Lower lobe of right lung (tissue), 2 donors: ENCODE data around the gene LPIN1. TPM values are rescaled to one million over a fixed set of nuclear protein-coding genes. Genes with fewer than 3 reads are reported as not detected.

Experiments
- ATAC-seq, 2 donors: fragments of 200-7000 bp; cut with Tn5 transposase; one replicate each; pipeline ENCODE4 v1.9.1; 2020 to 2022; ENCODE audit warnings: mild to moderate bottlenecking in 2 of 2, moderate library complexity in 2 of 2
- DNase-seq: peaks from one replicate; pipeline ENCODE4 v3.0.0-alpha.2; 2020
- H3K27ac ChIP-seq: fragments of 200-600 bp; one replicate; pipeline ENCODE4 v1.8.0; 2022
- H3K27me3 ChIP-seq: fragments of 200-600 bp; one replicate; pipeline ENCODE4 v1.8.0; 2022; ENCODE audit warnings: low read depth
- H3K36me3 ChIP-seq: fragments of 200-600 bp; one replicate; pipeline ENCODE4 v1.8.0; 2022; ENCODE audit warnings: mild to moderate bottlenecking
- H3K4me1 ChIP-seq: fragments of 200-600 bp; one replicate; pipeline ENCODE4 v1.8.0; 2022
- H3K4me3 ChIP-seq: fragments of 200-600 bp; one replicate; pipeline ENCODE4 v1.8.0; 2022; ENCODE audit warnings: mild to moderate bottlenecking
- H3K9me3 ChIP-seq: fragments of 200-600 bp; one replicate; pipeline ENCODE4 v1.8.0; 2022
- intact Hi-C: fragments of 100-400 bp; cut with DNase I; formaldehyde crosslinking; loops from one replicate; pipeline ENCODE4 v1.11.0; 2022
- total RNA-seq: library from RNA; stranded (reverse); fragmentation: NEBNext Ultra II Directional; extraction: Animal tissue kit (Norgen Biotek cat#: 25700); gene quantifications from one replicate; pipeline ENCODE4 v1.2.1, GENCODE V29; 2021
- TF ChIP-seq, protein P1 (sequence below): fragments of 200-600 bp; IDR thresholded peaks from one replicate; pipeline ENCODE4 v1.8.0; 2022; ENCODE audit warnings: antibody characterized with exemption, mild to moderate bottlenecking
- donor health status: DM: no; HTN: yes; CAD: no; lungs with severe emphysema.

LPIN1 gene
- total RNA-seq, 1 donor from 2014 or later, result 52.7 TPM

DNA sequence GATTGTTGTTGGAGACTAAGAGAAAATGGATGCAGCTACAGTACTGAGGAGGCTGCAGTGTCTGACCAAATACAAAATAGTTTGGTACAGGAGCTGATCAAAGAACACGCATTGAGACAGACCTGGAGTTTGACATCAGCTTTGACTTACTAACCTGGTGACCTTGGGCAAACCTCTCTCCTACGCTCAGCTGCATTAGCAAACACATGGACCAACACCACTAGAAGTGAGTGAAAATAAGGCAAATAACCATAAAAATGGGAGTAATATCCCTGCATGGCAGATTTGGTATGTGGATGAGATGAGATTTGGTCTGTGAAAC lies 126.5 kb downstream of the LPIN1 start:
- H3K27me3 ChIP-seq, result no peaks in the 10 kb centered on the region
- no peaks in the 10 kb centered on the region for H3K9me3 ChIP-seq
- intact Hi-C loops, result no loop called here
- no peaks in the 10 kb centered on the region for H3K36me3 ChIP-seq
- H3K4me3 ChIP-seq, result no peak overlapping the region
- no peak overlapping the region for H3K27ac ChIP-seq
- DNase-seq (no peak), ATAC-seq (no peak)
- H3K4me1 ChIP-seq, result peaks cover 12% of the 10 kb centered on the region
- TF ChIP-seq, protein P1, sequence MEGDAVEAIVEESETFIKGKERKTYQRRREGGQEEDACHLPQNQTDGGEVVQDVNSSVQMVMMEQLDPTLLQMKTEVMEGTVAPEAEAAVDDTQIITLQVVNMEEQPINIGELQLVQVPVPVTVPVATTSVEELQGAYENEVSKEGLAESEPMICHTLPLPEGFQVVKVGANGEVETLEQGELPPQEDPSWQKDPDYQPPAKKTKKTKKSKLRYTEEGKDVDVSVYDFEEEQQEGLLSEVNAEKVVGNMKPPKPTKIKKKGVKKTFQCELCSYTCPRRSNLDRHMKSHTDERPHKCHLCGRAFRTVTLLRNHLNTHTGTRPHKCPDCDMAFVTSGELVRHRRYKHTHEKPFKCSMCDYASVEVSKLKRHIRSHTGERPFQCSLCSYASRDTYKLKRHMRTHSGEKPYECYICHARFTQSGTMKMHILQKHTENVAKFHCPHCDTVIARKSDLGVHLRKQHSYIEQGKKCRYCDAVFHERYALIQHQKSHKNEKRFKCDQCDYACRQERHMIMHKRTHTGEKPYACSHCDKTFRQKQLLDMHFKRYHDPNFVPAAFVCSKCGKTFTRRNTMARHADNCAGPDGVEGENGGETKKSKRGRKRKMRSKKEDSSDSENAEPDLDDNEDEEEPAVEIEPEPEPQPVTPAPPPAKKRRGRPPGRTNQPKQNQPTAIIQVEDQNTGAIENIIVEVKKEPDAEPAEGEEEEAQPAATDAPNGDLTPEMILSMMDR, result no peak

DNA sequence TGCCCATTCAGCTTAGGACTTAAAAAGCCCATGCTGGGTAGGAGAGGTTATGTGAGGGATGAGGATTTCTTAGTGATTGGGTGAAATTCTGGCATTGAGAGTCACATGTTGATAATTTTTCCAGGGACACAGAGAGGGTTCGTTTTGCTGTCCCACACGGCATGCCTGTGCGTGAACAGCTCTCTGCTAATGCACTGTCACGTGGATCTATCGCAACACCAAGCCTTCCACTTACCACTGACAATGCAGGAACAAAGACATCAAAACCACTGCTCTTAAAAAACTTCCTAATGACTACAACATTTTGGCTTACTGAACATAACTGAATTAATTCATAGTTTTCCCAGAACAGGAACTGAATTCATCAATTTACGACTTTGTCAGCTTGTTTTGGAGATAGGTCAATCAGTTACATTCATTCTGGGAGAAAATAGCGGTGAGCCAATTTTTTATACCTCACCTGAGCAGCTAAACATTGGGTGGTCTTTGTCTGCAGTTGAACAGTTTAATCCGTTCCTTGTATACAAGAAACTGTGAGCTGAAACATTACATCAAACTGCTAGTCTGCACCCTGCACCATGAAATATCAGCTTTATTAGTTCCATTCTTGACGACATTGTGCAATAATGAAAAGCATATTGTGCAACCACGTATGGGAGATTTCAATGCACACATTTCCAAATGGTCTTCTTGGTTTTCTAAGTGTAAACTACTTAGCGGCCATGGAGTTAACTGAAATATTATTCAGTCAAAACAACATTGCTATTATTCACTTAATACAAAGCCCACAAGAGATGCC lies 127.1 kb downstream of the LPIN1 start:
- intact Hi-C loops, result no loop called here
- H3K36me3 ChIP-seq, result no peaks in the 10 kb centered on the region
- ATAC-seq, result no peak

DNA sequence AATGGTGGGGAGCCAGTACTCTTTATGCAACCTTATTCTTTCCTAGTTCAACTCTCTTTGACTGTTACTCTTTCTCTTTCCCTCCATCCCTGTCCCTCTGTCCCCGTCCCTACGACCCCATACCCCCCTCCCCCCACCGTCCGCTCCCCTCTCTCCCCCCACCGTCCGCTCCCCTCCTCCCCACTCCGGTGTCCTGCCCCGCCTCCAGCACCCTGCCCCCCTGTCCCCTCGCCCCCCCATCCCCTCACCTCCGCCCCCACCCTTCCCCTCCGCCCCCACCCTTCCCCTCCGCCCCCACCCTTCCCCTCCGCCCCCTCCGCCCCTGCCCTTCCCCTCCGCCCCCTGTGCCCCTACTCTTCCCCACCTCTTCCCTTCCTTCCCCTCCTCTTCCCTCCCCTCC lies 128.4 kb downstream of the LPIN1 start:
- intact Hi-C loops, result no loop called here
- TF ChIP-seq, protein P1, result no peak

More for the DNA sequence above, 127.1 kb downstream of the LPIN1 start:
- peaks cover 12% of the 10 kb centered on the region for H3K4me1 ChIP-seq
- TF ChIP-seq, protein P1, result no peak
- no peaks in the 10 kb centered on the region for H3K27me3 ChIP-seq
- no peaks in the 10 kb centered on the region for H3K9me3 ChIP-seq
- no peak overlapping the region for H3K27ac ChIP-seq
- H3K4me3 ChIP-seq, result no peak overlapping the region
- DNase-seq, result no peak

DNA sequence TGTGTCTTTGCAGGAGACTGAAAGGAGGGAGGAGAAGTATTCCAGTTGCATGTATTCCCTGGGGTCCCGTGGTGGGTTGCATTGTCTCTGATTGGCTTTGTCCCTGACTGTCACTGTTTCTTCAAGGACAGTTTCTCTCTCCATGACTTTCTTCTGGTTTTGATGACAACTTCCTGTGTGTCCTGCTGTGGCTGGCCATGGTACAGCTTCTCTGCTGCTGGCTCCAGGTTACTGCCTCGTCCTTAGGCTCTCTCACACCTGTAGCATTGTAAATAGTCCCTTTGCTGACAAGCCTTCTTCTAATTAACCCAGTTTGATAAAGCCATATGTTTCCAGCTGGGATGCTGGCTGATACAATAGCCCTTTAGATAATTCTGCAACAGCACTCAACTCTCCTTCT lies 129.0 kb downstream of the LPIN1 start:
- Histone ChIP-seq H3K27ac (no peak overlapping the region), H3K4me1 (peaks cover 12% of the 10 kb centered on the region), H3K4me3 (no peak overlapping the region), H3K27me3 (no peaks in the 10 kb centered on the region), H3K9me3 (no peaks in the 10 kb centered on the region), H3K36me3 (no peaks in the 10 kb centered on the region)
- TF ChIP-seq, protein P1, result no peak
- intact Hi-C loops, result no loop called here
- no peak for DNase-seq
- ATAC-seq, result no peak

More for the DNA sequence above, 128.4 kb downstream of the LPIN1 start:
- no peaks in the 10 kb centered on the region for H3K9me3 ChIP-seq
- no peak for DNase-seq
- H3K4me3 ChIP-seq, result no peak overlapping the region
- H3K27me3 ChIP-seq, result no peaks in the 10 kb centered on the region
- ATAC-seq, result no peak
- no peak overlapping the region for H3K27ac ChIP-seq
- H3K4me1 ChIP-seq, result peaks cover 12% of the 10 kb centered on the region
- H3K36me3 ChIP-seq, result no peaks in the 10 kb centered on the region

DNA sequence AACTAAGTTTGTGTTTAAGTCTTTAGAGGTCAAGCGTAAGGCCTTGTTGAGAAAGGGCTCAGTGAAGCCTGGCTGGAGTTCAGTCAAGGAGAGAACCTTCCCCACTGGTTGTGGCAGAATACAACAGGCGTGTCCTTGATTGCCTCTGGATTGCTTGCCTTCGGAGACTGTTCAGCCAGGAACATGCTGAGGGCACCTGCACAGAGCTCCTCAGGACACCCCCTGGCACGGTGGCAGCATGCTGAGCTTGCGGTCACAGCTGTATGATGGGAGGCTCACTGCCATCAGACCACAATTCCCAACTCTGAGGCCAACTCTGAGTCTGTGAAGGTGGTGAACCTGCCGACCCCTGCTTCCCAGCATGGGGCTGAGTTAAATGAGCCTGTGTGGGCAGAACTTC lies 130.0 kb downstream of the LPIN1 start:
- no peak overlapping the region for H3K4me3 ChIP-seq
- no peaks in the 10 kb centered on the region for H3K9me3 ChIP-seq
- ATAC-seq (no peak), DNase-seq (no peak)
- no peak overlapping the region for H3K27ac ChIP-seq
- no peaks in the 10 kb centered on the region for H3K27me3 ChIP-seq
- TF ChIP-seq, protein P1, result no peak
- no peaks in the 10 kb centered on the region for H3K36me3 ChIP-seq
- intact Hi-C loops, result no loop called here
- peaks cover 12% of the 10 kb centered on the region for H3K4me1 ChIP-seq
